ENCODE data around the gene SMYD3.

Gene SMYD3

GRCh38 chr1:246134789-246135188 lies 372.3 kb downstream of the SMYD3 start:
- no peak for DNase-seq

DNA sequence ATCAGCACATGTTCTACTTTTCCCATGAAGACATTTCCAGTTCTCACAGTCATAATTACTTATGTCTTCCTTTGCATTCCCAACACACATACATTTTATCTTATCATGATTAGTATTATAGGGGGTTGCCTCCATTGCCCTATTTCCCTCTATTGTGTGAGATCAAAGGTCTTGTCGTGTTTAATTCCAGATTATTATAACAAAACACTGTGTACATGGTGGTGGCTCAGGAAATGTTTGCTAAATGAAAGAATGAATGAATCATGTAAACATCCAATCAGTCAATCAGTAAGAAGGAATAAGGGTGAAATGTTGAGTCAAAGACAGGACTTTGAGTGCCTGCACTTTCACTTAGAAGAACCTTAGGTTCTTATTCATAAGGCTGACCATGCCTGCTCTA lies 376.0 kb downstream of the SMYD3 start:
- no peak for DNase-seq

DNA sequence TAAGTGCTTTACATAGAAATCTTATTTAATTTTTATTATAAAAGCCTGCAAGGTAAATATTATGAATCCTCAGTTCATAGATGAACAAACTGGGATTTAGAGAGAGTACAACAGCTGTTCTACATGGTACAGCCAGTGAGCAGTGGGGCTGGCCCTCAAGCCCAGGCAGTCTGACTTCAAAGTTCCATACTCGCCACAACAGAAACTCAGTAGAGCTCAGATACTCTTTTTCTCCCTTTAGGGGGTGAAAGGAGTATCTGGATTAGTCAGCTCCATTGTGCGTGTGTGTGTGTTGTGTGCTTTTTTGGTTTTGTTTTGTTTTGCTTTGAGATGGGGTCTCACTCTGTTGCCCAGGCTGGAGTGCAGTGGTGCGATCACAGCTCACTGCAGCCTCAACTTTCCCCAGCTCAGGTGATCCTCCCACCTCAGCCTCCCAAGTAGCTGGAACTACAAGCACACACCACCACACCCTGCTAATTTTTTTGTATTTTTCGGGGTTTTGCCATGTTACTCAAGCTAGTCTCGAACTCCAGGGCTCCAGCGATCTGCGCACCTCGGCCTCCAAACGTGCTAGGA lies 378.5 kb downstream of the SMYD3 start:
- DNase-seq: no peak

GRCh38 chr1:246126580-246126979 lies 380.5 kb downstream of the SMYD3 start:
- DNase-seq: no peak

- DNase-seq: no peak
Observed at GRCh38 chr1:246122071-246122470, 385.0 kb downstream of the SMYD3 start.

GRCh38 chr1:246121533-246121932 lies 385.5 kb downstream of the SMYD3 start:
- no peak for DNase-seq

- DNase-seq: no peak
Observed at GRCh38 chr1:246117066-246117791, 389.9 kb downstream of the SMYD3 start.

DNA sequence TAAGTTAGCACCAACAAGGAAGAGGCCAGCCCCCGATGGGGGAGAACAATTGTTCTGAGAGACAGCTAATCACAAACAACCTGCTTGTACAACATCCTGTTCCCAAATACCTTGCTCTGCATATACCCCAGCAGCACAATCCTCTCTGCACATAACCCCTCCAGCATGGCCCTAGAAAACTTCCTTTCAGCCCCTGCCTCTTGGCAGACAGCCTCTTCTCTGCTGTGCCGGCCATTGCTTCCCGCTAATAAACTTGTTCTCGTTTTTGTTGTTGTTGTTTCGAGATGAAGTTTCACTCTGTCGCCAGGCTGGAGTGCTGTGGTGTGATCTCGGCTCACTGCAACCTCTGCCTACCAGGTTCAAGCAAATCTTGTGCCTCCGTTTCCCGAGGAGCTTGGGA lies 392.7 kb downstream of the SMYD3 start:
- DNase-seq: no peak

DNA sequence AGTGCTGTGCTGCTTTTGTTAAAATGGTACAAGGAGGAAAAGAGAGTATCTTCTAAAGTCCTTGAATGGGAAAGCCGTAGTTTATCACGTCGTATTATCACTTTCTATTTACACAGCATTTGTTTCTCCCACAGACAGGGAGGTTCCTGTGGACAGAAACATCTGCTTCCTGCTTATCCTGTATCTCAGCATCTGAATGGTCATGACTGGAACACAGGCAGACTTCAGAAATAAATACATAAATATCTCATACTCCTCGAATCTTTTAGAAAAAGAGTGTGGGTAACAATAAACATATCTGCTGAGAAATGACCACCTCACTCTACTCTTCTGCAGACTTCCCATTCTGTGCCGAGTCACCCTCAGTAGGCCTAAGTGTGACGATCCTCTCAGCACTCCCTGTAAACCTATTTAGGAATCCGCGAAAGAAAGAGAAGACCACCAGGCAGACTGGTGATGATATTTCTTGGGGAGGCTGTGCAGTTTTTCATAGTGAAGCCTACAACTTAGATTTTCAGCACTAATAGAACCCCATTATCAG lies 393.5 kb downstream of the SMYD3 start:
- DNase-seq: no peak

GRCh38 chr1:246111570-246111969 lies 395.5 kb downstream of the SMYD3 start:
- no peak for DNase-seq

GRCh38 chr1:246110343-246111219 lies 396.5 kb downstream of the SMYD3 start:
- DNase-seq: no peak

- DNase-seq: no peak
Observed at GRCh38 chr1:246108278-246108925, 398.7 kb downstream of the SMYD3 start.

- DNase-seq: no peak
Observed at GRCh38 chr1:246107516-246108277, 399.4 kb downstream of the SMYD3 start.

DNA sequence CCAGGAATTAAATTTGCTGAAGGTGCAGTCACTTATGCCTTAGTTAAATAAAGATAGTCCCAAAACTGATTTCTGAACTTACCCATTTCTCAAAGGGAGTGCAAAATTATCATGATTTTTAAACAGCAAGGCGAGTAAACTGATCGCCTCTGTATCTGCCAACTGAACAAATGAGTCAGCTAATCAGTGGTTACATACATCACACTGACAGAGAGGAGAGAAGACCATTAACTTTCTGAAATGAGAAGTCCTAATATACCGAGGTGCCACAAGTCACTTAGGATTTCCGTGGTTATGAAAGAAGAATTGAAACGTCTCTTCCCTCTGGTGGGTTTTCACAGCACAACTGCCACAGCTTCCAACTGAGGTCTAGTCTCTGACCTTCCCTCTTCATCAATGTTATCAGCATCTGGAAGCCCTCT lies 400.7 kb downstream of the SMYD3 start:
- no peak for DNase-seq

- no peak for DNase-seq
Observed at GRCh38 chr1:246104927-246105326, 402.2 kb downstream of the SMYD3 start.

GRCh38 chr1:246099570-246099969 lies 407.5 kb downstream of the SMYD3 start:
- DNase-seq: no peak

DNA sequence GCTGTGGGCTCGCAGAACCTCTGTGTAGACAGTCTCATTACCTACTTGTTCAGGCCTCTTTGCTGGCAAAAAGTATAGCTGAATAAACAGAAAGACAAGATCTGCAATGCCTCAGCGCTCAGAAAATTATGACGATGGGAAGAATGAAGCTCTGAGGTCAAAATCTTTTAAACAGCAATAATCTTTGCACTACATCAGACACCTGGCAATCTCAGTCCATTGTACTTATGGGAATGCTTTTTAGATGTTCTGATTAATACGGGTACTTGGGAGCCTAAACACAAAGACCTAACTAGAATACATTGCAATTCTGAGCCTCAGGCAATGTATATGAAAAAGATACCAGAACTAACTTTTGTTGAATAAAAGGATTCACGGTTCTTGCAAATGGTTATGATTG lies 410.7 kb downstream of the SMYD3 start:
- DNase-seq: no peak

DNA sequence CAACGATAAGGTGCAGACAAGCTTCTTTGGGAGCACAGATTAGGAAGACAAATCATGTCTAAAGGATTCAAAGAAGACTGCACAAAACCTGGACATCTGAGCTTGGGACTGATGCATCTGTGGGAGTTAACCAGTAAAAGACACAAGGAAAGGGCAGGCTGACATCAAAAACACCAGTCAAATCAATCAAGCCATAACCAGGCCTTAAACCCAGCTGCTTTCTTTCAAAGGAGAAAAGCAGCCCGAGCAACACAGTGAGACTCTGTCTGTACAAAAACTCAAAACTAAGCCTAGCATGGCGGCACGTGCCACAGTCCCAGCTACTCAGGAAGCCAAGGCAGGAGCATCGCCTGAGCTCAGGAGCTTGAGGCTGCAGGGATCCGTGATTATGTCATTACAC lies 411.6 kb downstream of the SMYD3 start:
- no peak for DNase-seq

GRCh38 chr1:246093230-246093629 lies 413.8 kb downstream of the SMYD3 start:
- DNase-seq: no peak

DNA sequence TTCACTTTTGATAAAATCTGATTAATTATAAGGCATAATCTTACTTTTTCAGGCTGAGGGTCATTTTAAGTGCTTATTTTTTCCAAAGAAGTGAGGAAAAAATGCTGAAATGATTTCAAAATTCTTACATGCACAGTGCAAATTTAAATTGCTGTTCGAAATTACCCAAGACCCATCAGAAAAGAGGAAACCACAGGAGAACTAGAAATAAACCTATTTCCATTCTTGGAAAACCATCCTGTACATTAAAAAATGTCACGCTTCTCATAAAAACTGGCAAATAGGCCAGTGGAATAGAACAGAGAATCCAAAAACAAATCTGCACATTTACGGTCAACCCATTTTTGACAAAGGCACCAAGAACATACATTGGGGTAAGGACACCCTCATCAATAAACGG lies 414.9 kb downstream of the SMYD3 start:
- DNase-seq: no peak

GRCh38 chr1:246091477-246091876 lies 415.6 kb downstream of the SMYD3 start:
- no peak for DNase-seq

DNA sequence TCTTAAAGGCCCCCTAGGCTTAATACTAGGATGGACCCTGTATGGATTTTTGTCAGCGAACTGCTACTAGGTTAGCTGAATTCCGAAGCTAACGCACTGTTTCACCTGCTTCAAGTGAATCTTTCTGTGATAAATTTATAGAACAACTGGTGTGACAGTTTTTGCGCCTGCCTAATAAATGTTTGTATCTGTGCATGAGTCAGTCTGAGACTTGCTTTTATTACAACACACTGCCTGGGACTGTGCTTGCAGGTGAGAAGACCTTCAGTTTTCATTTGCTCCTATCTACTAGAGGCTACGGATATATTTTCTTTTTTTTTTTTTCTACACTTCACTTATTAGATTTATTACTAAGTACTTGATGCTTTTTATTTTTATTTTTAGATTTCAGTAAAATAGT lies 420.9 kb downstream of the SMYD3 start:
- no peak for DNase-seq
